GM21825 (cell line): ENCODE measurements around the gene ALK.

Experiments used
- ATAC-seq: cut with Tn5 transposase; IDR thresholded peaks from one replicate; pipeline ENCODE4 v1.9.1; 2021; ENCODE audit warnings: mild to moderate bottlenecking, moderate library complexity; ENCODE audit not compliant: unreplicated experiment

ALK gene

GRCh38 chr2:29662861-29663260, 258.5 kb downstream of the ALK start:
- no peak for ATAC-seq

DNA sequence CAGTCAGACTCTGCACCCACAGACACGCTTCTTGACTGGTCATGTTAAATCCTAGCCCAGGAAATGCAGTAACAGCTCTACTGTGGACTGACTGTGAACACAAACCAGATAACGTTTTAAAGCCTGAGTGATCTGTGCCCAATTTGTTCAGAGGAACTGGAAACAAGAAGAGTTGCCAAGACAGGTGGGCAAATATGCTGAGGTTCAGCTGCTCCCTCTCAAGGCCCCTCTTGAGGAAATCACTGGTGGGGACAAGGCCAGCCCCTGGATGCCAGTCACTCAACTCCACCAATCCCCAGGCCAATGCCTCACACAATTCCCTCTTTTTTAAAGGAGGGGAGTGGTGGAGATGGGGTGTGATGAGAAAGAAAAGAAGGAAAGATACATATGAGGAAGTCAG, 261.2 kb downstream of the ALK start:
- ATAC-seq, result no peak

- no peak for ATAC-seq
Measured at GRCh38 chr2:29659178-29659577, 262.2 kb downstream of the ALK start.

- ATAC-seq, result no peak
Measured at GRCh38 chr2:29657674-29658073, 263.7 kb downstream of the ALK start.

GRCh38 chr2:29655391-29656086, 265.8 kb downstream of the ALK start:
- ATAC-seq, result no peak

GRCh38 chr2:29650631-29651097, 270.7 kb downstream of the ALK start:
- ATAC-seq, result no peak

- no peak for ATAC-seq
Measured at GRCh38 chr2:29644949-29645348, 276.4 kb downstream of the ALK start.

DNA sequence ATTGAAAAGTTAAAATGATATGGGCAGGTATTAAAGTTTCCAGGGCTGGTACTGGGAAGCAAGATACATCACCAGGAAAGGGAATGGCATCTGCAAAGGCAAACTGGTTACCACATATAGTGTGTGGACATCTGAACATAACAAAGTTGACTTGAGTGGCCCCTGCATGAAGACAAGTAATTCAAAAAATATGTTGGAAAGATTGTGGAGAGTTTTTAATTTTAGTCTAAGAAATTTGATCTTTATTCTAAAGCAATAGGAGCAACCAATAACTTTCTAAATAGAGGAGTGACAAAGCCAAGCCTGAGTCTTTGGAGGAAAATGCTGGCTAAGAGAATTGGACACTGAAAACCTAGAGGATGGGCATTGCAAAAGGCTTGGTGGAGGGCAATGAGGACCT, 278.2 kb downstream of the ALK start:
- ATAC-seq, result no peak

GRCh38 chr2:29640360-29640759, 281.0 kb downstream of the ALK start:
- no peak for ATAC-seq

- no peak for ATAC-seq
Measured at GRCh38 chr2:29638641-29639040, 282.7 kb downstream of the ALK start.

DNA sequence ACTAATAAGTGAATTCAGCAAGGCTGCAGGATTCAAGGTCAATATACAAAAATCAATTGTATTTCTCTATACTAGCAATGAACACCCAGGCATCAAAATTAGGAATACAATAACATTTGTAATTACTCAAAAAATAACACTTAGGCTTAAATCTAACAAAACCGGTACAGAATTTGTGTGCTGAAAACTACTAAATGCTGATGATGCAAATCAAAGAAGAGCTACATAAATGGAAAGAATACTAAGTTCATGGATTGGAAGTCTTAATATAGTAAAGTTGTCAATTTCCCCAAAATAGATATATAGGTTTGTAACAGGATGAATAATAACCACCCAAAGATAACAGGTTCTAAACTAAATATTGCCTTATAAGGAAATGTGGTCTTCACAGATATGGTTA, 286.5 kb downstream of the ALK start:
- no peak for ATAC-seq

GRCh38 chr2:29632018-29632417, 289.4 kb downstream of the ALK start:
- no peak for ATAC-seq

GRCh38 chr2:29629495-29629894, 291.9 kb downstream of the ALK start:
- no peak for ATAC-seq

DNA sequence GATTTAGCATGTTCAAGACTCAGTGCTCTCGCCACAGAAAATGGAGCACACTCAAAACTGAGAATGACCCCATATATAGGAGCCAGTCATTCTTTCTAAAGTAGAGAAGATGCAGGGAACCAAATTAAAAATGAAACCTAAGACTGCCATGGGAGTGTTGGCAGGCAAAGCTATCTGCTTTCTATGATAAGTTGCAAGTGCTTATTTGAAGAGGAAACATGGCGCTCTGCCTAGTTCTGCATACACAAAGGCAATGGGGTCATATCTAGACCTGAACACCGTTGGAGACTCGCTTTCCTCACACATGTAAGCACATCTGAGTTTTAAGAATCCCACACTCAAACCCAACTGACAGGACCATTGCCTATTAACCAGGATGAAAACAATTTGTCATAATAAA, 292.5 kb downstream of the ALK start:
- no peak for ATAC-seq

- ATAC-seq, result no peak
Measured at GRCh38 chr2:29628108-29628745, 293.2 kb downstream of the ALK start.

DNA sequence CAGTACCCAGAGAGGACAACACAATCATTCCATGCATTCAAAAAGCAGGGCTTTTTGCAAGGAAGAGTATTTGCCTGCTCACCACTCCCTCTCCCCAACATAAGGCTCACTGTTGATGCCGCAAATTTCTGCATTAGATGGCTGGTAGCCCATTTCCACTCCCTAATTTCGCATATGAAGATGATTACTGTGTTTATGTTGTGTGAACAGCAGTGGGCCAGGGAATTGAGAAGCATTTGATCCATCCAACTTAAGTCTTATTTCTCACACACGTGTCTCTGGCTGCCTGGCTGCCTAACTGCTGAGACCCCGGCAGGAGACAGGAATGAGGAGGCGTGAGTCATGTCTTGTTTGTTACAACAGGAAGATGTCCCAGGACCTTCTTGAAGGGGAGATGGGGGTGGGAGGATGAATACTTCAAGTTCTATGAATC, 294.1 kb downstream of the ALK start:
- no peak for ATAC-seq

DNA sequence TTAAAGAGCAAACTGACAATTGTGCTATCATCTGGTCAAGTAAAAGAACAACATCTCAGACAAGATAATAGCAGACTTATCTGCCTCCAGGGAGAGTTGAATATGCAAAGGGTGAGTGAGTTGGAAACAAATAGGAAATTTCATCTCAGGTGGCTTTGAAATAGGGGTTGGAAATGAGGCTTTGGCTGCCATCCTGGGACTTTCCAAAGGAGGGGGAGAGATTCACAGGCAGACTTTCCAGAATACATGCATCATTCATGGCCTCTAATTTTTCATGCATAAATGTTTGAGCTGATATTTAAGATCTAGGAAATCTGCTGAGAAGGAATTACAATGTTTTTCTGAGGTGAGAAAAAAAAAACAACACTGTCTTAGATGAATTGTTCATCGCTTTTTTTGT, 300.5 kb downstream of the ALK start:
- ATAC-seq, result no peak

GRCh38 chr2:29619689-29620088, 301.7 kb downstream of the ALK start:
- ATAC-seq, result no peak

- ATAC-seq, result no peak
Measured at GRCh38 chr2:29618024-29618423, 303.4 kb downstream of the ALK start.

GRCh38 chr2:29617351-29617750, 304.0 kb downstream of the ALK start:
- ATAC-seq, result no peak

DNA sequence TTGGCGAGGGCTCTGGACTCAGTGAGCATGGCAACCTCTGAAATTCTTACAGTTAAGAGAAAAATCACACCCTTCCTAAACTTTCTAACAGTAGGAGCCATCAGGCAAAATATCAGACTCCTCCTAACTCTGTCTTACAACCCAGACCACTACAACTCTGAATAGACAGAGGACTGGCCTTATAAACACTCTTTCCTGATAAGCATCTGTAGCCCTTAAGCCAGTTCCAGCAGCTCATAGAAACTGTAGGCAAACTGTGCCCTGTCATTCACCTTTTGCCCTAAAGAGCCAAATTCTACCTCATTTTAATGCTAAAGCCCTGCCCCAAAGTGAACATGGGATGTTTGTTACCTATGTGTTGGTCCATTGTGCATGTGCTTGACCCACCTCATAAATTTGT, 304.8 kb downstream of the ALK start:
- ATAC-seq, result no peak

DNA sequence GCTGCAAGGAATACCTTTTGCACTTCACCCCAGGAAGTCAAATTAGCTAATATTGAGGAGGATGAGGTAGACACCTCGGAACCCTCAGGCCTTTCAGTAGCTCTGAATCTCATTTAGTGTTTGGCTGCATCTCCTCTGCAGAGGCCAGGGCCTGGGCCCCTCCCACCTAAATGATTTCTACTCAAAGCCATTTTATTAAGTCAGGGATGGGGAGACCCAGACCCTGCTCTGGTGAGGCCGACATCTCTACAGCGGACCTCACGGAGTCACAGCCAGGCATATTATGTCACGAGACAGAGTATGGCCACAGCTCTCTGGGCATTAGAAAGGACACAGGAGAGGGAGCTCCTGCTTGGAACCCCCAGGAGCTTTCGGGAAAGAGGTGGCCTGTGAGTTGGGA, 305.5 kb downstream of the ALK start:
- ATAC-seq, result no peak

- no peak for ATAC-seq
Measured at GRCh38 chr2:29615183-29615582, 306.2 kb downstream of the ALK start.
